H7 (cell line): ENCODE measurements around the gene APOBEC3F. TPM values are rescaled to one million over a fixed set of nuclear protein-coding genes. Genes with fewer than 3 reads are reported as not detected.
"Not testable (repeated sequence)": the region's sequence is repeated elsewhere in the genome, so short reads cannot be mapped to it uniquely, and the experiment has no call there.

Experiments used
- DNase-seq: peaks from one replicate; pipeline ENCODE4 v3.0.0; 2012
- H3K27me3 ChIP-seq: 2 replicates; pipeline ENCODE4 v1.6.0; 2011; ENCODE audit warnings: mild to moderate bottlenecking, low read length; ENCODE audit not compliant: control insufficient read depth, insufficient read depth
- H3K36me3 ChIP-seq: replicated peaks from 2 replicates; pipeline ENCODE4 v1.5.1; 2011; ENCODE audit warnings: low read length; ENCODE audit not compliant: control insufficient read depth, insufficient read depth
- H3K4me3 ChIP-seq: 2 replicates; pipeline ENCODE4 v1.5.1; 2011; ENCODE audit warnings: low read depth, mild to moderate bottlenecking, control low read depth, low read length, moderate library complexity; ENCODE audit not compliant: insufficient read depth
- total RNA-seq: library from RNA; depleted of rRNA; stranded (reverse); fragments of >200 nt; shearing (Covaris generic); gene quantifications from 2 replicates; pipeline ENCODE4 v1.2.3, GENCODE V29; 2014; rRNA removed

APOBEC3F gene
- total RNA-seq: 1.1 and 3.5 TPM in 2 replicates

DNA sequence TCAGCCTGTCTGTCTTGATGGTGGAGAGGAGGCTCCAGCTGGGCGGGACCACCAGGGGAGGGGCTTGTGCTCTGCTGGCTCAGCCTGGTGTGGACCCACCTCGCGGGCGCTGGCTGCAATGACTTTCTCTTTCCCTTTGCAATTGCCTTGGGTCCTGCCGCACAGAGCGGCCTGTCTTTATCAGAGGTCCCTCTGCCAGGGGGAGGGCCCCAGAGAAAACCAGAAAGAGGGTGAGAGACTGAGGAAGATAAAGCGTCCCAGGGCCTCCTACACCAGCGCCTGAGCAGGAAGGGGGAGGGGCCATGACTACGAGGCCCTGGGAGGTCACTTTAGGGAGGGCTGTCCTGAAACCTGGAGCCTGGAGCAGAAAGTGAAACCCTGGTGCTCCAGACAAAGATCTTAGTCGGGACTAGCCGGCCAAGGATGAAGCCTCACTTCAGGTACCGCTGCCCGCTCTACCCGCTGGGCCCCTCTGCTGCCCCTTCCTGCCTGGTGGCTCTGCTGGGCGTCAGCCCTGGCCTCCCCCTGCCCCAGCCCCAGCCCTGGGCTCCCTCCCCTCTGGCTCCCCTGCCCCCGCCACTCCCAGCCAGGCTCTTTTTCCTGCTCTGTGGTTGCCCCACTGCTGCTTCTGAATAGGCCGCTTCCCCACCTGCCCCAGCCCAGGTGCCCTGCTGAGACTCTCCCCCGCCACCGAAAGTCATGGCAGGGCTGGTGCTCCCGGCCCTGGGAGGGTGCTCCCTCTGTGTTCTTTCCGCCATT is at the start of gene APOBEC3F:
TSS of gene APOBEC3F (plus strand) at position 327 of the 759 bp plus-strand sequence. CDS start at position 424, 97 bp downstream.
- H3K36me3 ChIP-seq, H3K27me3 ChIP-seq: not testable (repeated sequence)
- peak; percentile 80 for DNase-seq
- peak within 1 kb of the TSS; percentile 42 for H3K4me3 ChIP-seq

DNA sequence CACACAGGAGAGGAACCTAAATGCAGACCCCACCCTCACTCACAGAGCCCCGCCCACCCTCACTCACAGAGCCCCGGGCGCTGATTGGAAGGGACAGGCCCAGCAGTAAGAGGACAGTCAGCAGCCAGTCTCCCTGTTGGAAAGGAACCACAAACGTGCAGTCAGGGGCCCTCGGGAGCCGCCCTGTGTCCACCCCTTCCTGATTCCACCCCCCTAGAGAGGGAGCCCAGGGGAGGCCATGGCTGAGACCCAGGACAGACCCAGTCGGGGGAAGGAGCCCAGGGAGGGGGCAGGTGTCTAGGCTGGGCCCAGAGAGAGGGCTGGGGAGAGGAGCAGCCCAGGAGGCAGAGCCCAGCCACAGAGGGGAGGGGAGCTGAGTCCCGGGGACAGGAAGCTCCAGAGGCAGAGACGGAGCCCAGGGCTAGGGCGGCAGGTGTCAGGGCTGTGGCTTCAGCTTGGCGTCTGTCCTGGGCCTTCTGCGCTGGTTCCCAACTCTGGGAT is 47.7 kb upstream of the APOBEC3F start:
- not testable (repeated sequence) for H3K27me3 ChIP-seq, H3K36me3 ChIP-seq, H3K4me3 ChIP-seq
- peak; percentile 75 for DNase-seq

DNA sequence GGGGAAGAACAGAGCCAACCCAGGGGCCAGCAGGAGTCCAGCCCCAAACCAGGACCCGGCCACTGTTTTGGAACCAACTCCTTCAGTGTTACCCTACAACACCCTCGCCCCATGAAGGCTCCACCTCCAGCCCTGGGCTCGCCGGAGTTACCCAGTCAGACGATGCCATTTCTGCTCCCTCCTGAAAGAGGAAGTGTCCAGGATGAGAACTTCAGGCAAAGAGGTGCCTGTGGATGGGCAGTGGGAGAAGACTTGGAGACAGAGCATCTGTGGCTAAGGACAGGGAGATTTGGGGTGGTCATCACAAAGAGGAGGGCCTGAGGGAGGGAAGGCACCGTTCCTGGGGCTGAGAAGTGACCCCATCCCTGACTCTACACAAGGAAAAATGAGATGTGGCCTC is 44.6 kb upstream of the APOBEC3F start:
- DNase-seq: no peak
- Histone ChIP-seq H3K36me3 (no peaks in the 10 kb centered on the region), H3K4me3 (no peak overlapping the region), H3K27me3 (no peaks in the 10 kb centered on the region)

DNA sequence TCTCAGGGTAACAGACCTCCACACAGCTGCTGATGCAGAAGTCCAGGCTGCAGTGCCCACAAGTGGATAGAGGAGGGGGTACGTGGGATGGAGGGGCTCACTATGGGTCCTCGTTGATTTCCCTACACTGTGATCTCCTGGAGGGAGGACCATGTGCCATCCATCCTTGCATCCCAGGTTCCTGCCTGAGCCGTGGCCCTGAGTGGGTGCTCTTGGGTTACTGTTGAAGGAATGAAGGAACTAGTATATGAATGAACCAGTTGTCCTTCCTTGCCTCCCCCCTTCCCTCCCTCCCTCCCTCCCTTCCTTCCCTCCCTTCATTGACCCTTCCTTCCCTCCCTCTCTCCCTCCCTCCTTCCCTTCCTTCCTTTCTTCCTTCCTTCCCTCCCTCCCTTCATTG is 43.1 kb upstream of the APOBEC3F start:
- DNase-seq: no peak
- Histone ChIP-seq H3K36me3 (no peaks in the 10 kb centered on the region), H3K4me3 (no peak overlapping the region), H3K27me3 (no peaks in the 10 kb centered on the region)

DNA sequence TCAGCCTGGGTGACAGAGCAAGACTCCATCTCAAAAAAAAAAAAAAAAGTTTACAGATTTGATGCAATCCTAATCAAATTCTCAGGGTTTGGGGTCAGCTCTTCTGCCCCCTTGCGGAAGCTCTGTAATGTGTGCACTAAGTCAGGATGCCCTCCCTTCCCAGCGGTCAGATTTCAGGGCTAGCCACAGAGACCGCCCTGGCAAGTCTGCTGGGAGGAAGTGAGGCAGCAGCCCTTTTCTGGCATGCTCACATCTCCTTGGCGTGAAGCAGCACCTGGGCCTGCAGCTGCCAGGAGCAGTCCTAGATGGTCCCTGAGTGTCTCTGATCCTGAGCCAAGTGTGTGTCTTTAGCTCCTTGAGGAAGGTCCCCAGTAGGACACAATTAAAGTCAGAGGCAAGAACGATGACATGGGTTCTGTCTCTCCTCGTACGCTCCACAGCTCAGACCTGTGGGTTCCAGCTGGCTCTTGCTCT is 37.5 kb upstream of the APOBEC3F start:
- Histone ChIP-seq H3K27me3 (no peaks in the 10 kb centered on the region), H3K4me3 (no peak overlapping the region), H3K36me3 (no peaks in the 10 kb centered on the region)
- peak; percentile 92 for DNase-seq

DNA sequence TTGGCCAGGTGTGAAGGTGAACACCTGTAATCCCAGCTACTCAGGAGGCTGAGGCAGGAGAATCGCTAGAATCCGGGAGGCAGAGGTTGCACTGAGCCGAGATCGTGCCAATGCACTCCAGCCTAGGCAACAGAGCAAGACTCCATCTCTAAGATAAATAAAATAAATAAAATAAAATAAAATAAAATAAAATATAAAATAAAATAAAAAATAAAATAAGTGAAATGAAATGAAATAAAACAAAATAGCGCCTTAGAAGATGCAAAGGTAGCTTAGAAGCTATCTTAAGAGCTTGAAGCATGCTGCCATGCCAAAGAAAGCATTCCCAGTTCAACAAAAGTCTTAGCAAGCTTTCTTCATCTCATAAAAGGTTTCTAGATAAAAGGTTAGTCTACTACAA is 33.5 kb upstream of the APOBEC3F start:
- no peak for DNase-seq
- Histone ChIP-seq H3K4me3 (no peak overlapping the region), H3K36me3 (no peaks in the 10 kb centered on the region), H3K27me3 (no peaks in the 10 kb centered on the region)

DNA sequence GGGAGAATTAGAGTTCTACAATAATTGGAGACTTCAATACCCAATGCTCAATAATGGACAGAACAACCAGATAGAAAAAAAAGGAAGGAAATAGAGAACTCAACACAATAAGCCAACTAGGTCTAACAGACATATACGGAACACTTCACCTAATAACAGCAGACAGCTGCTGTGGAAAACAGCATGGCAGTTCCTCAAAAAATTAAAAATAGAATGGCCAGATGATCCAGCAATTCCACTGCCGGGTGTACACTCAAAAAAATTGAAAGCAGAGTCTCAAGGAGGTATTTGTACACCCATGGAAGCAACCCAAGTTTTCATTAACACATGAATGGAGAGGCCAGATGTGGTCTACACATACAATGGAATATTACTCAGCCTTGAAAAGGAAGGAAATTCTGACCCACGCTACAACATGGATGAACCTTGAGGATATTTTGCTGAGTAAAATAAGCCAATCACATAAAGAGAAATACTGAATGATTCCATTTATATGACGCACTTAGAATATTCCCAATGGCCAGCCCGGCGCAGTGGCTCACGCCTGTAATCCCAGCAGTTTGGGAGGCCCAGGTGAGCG is 32.3 kb upstream of the APOBEC3F start:
- not testable (repeated sequence) for H3K27me3 ChIP-seq, H3K36me3 ChIP-seq, H3K4me3 ChIP-seq, DNase-seq

DNA sequence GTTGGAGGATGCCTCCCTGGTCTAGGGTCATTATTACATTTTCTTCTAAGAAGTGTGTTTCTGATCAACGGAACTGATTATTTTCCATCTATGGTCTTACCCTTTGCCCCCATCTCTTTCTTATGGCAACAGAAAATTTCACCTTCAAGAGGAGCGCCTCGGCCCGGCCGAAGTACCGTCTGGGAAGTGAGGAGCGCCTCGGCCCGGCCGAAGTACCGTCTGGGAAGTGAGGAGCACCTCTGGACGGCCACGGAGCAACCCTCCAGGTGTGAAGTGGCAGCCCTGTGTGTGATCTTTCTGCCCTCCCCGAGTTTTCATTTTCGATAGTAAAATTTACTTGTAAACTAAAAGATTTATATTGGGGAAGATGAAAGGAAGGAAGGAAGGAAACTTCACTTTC is 29.7 kb upstream of the APOBEC3F start:
- Histone ChIP-seq H3K4me3 (no peak overlapping the region), H3K36me3 (no peaks in the 10 kb centered on the region), H3K27me3 (no peaks in the 10 kb centered on the region)
- no peak for DNase-seq

DNA sequence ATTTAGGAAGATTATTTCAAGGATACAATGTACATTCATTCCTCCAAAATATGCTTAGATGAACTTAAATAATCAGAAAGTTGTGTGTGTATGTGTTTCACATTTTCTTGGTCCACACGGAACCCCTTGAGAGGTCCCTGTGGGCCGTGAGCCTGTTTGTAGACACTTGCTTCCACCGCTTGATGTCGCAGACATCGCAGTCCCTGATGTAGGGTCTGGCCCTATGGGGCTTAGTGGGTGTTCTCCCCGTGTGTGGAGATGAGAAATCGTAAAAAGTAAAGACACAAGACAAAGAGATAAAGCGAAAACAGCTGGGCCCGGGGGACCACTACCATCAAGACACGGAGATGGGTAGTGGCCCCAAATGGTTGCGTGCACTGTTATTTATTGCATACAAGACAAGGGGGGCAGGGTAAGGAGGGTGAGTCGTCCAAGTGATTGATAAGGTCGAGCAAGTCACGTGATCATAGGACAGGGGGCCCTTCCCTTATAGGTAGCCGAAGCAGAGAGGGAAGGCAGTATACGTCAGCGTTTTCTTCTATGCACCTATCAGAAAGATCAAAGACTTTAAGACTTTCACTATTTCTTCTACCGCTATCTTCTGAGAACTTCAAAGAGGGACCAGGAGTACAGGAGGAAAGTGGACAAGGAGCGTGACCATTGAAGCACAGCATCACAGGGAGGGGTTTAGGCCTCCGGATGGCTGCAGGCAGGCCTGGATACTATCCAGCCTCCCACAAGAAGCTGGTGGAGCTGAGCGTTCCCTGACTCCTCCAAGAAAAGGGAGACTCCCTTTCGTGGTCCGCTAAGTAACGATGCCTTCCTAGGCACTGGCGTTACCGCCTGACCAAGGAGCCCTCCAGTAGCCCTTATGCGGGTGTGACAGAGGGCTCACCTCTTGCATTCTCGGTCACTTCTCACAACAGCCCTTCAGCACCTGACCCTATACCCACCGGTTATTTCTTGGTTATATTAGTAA is 27.8 kb upstream of the APOBEC3F start:
- H3K27me3 ChIP-seq: no peaks in the 10 kb centered on the region
- DNase-seq: no peak
- H3K4me3 ChIP-seq: no peak overlapping the region
- no peaks in the 10 kb centered on the region for H3K36me3 ChIP-seq

DNA sequence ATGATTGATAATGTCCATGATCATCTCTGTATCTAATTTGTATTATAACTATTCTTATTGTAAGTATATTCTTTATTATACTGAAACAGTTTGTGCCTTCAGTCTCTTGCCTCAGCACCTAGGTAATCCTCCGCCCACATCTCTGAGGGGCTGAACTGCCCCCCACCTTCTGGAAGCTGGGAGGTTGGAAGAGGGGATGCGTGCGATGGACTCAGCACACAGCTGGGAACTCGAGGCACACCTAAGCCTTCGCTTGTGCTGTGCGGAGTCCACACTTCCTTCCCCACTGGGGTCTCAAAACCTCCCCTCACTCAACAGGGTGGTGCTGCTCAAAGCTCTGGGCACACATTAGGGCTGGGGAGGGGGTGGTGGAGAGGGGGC is 27.1 kb upstream of the APOBEC3F start:
- H3K36me3 ChIP-seq, H3K4me3 ChIP-seq, H3K27me3 ChIP-seq, DNase-seq: not testable (repeated sequence)

DNA sequence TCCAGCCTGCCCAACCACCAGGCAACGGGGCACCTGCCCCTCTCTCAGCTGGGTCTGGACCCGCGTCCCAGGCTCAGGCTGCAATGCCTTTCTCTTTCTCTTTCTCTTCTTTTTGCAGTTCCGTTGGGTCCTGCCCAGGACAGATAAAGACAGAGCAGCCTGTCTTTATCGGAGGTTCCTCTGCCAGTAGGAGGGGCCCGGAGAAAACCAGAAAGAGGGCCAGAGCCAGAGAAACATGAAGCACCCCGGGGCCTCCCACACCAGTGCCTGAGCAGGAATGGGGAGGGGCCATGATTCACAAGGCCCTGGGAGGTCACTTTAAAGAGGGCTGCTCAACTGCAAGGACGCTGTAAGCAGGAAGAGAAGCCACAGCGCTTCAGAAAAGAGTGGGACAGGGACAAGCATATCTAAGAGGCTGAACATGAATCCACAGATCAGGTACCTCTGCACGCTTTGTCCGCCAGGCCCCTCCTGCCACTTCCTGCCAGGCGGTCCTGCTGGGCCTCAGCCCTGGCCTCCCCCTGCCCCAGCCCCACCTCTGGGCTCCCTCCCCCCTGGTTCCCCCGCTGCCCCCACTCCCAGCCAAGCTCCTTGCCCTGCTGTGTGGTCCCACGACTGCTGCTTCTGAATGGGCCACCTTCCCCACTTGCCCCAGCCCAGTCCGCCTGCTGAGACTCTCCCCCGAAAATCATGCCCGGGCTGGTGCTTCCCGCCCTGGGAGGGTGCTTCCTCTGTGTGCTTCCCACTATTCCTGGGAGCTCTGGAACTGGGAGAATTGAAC is 26.5 kb upstream of the APOBEC3F start, which contains the start of gene APOBEC3C:
TSS of gene APOBEC3C (plus strand) at position 316 of the 781 bp plus-strand sequence. CDS start at position 422, 106 bp downstream.
- peaks cover 2% of the 10 kb centered on the region for H3K36me3 ChIP-seq
- no peaks in the 10 kb centered on the region for H3K27me3 ChIP-seq
- H3K4me3 ChIP-seq: peak within 1 kb of the TSS; percentile 27
- peak; percentile 81 for DNase-seq

DNA sequence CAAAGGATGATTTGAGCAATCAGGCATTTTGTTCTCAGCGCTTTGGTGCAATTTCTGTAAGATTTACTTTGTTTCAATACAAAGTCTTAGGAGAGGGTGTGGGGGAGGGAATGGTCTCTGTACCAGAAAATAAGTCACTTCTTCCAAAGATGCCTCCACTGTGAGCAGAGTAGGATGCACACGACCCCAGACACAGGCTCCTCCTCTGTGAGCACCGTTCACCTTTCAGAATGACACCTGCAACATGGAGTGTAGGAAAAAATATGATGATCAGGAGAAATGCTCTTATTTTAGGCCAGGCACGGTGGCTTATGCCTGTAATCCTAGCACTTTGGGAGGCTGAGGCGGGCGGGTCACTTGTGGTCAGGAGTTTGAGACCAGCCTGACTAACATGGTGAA is 25.9 kb upstream of the APOBEC3F start:
- peak overlapping the region; percentile 27; the same call in 1 of the 2 replicates for H3K4me3 ChIP-seq
- DNase-seq, H3K27me3 ChIP-seq, H3K36me3 ChIP-seq: not testable (repeated sequence)

DNA sequence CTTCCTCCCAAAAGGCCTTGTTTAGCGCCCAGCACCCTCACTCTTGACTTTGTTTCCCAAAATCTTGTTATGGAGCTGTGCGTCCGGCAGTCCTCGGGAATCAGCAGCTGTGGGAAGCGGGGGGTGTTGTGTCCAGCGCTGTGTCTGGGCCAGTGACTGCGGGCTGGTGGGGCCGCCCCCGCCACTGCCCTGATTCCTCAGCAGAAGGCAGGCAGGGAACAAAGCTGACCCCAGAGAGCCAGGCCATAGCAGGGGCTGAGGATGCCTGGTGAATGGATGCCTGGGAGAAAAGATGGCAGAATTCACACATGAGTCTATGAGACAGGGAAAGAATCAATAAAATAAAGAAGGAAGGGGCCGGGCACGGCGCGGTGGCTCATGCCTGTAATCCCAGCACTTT is 24.1 kb upstream of the APOBEC3F start:
- DNase-seq: no peak
- H3K4me3 ChIP-seq: no peak overlapping the region
- H3K36me3 ChIP-seq: peaks cover 2% of the 10 kb centered on the region
- no peaks in the 10 kb centered on the region for H3K27me3 ChIP-seq
